Smooth muscle cell of the umbilical artery (primary cell): ENCODE data around the gene IL36G. TPM values are rescaled to one million over a fixed set of nuclear protein-coding genes. Genes with fewer than 3 reads are reported as not detected.

Source experiments
- total RNA-seq: library from RNA; depleted of rRNA; stranded (reverse); fragments of >200 nt; gene quantifications from 2 replicates; pipeline ENCODE4 v1.2.3, GENCODE V29; 2014

The IL36G gene
- not detected in 2 replicates for total RNA-seq

GRCh38 chr2:112977559-112978056, at the start of gene IL36G:
TSS of gene IL36G (plus strand) at chr2:112978006. CDS start at chr2:112978639, 633 bp downstream.

GRCh38 chr2:113005030-113005509, 27.3 kb downstream of the IL36G start, which contains the start of gene IL36A:
TSS of gene IL36A (plus strand) at chr2:113005459. CDS start at chr2:113005872, 413 bp downstream.

Other genes with a start within 250 kb of the IL36G start
- 2.1 and 15.4 TPM in 2 replicates for gene CKAP2L, start 213.4 kb upstream of the IL36G start, total RNA-seq
- gene IL1A, start 193.5 kb upstream of the IL36G start, total RNA-seq: 86.3 and 90.0 TPM in 2 replicates
- gene IL1B, start 141.2 kb upstream of the IL36G start, total RNA-seq: 159 and 281 TPM in 2 replicates
- not detected in 2 replicates for gene IL37, start 66.8 kb upstream of the IL36G start, total RNA-seq
- not detected in 2 replicates for gene IL36A, start 27.5 kb downstream of the IL36G start, total RNA-seq
- not detected in 2 replicates for gene IL36B, start 74.9 kb downstream of the IL36G start, total RNA-seq
- not detected in 2 replicates for gene IL36RN, start 81.2 kb downstream of the IL36G start, total RNA-seq
- gene IL1F10, start 90.0 kb downstream of the IL36G start, total RNA-seq: not detected in 2 replicates
- gene IL1RN, start 149.6 kb downstream of the IL36G start, total RNA-seq: not detected in 2 replicates
- gene PSD4, start 196.0 kb downstream of the IL36G start, total RNA-seq: 1.2 and 1.8 TPM in 2 replicates